Muscle layer of duodenum (tissue), 2 donors: ENCODE results near the gene U2SURP.
"Not testable (repeated sequence)": the region's sequence is repeated elsewhere in the genome, so short reads cannot be mapped to it uniquely, and the experiment has no call there.

Source experiments
- H3K27ac ChIP-seq: one replicate; pipeline ENCODE4 v1.7.0; 2013; ENCODE audit warnings: mild to moderate bottlenecking, low read length
- H3K27me3 ChIP-seq: one replicate; pipeline ENCODE4 v1.7.0; 2013; ENCODE audit warnings: low read depth, mild to moderate bottlenecking, control low read depth, low read length
- H3K36me3 ChIP-seq, 2 donors: one replicate each; pipeline ENCODE4 v1.7.0; 2013; ENCODE audit warnings: low read length in 2 of 2, control low read depth in 1 of 2, mild to moderate bottlenecking in 1 of 2; ENCODE audit not compliant: insufficient read depth in 2 of 2, control insufficient read depth in 1 of 2
- H3K4me1 ChIP-seq, 2 donors: one replicate each; pipeline ENCODE4 v1.7.0; 2013; ENCODE audit warnings: low read length in 2 of 2, mild to moderate bottlenecking in 2 of 2, control low read depth in 1 of 2, moderate library complexity in 1 of 2; ENCODE audit not compliant: insufficient read depth in 2 of 2, control insufficient read depth in 1 of 2
- H3K4me3 ChIP-seq, 2 donors: one replicate each; pipeline ENCODE4 v1.7.0; 2013; ENCODE audit warnings: low read length in 2 of 2, low read depth in 1 of 2, mild to moderate bottlenecking in 1 of 2
- H3K9me3 ChIP-seq, 2 donors: one replicate each; pipeline ENCODE4 v1.7.0; 2013; ENCODE audit warnings: low read length in 2 of 2, control low read depth in 1 of 2, mild to moderate bottlenecking in 1 of 2; ENCODE audit not compliant: control insufficient read depth in 1 of 2
- donor health status: healthy.

Gene U2SURP

DNA sequence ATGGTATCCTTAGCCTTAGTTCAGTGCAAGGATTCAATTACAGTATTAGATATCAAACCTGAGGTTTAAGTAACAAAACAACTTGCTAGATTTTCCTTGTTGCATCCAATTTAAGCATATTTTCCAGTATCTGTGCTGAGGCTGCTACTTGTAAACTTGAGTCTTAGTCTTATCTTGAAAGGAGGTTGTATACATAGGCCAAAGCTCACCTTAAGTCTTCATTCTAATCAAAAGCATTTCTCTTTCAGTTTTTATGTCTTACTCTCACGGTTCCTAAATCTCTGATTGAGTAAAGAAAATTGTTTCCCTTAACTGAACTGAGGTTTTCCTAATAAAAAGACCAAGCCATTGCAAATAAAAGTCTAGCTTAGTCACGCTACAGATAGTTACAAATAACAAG lies 52.6 kb downstream of the U2SURP start:
- peaks cover 41 to 55% of the 10 kb centered on the region in 2 donors for H3K36me3 ChIP-seq
- no peak overlapping the region for H3K4me3 ChIP-seq
- no peaks in the 10 kb centered on the region for H3K9me3 ChIP-seq
- no peaks in the 10 kb centered on the region for H3K4me1 ChIP-seq
- no peak overlapping the region for H3K27ac ChIP-seq
- no peaks in the 10 kb centered on the region for H3K27me3 ChIP-seq

DNA sequence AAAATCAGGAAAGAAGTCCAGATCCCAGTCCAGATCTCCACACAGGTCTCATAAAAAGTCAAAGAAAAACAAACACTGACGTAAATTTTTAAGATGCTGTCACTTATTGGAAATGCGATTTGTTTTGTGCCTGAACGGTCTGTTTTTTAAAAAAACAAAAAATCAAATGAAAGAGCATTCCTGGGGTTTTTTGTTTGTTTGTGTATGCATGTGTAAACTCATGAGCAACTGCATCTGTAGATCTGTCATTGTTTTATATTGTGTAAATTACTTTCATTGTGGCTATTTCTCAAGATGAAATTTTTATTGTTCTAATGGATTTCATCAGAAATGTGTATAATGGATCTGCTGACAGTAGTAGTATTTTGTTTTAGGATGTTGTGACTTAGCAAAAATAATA lies 55.0 kb downstream of the U2SURP start:
- Histone ChIP-seq H3K36me3 (peaks cover 31 to 52% of the 10 kb centered on the region in 2 donors), H3K27me3 (no peaks in the 10 kb centered on the region), H3K9me3 (no peaks in the 10 kb centered on the region), H3K27ac (no peak overlapping the region), H3K4me1 (no peaks in the 10 kb centered on the region), H3K4me3 (no peak overlapping the region)

DNA sequence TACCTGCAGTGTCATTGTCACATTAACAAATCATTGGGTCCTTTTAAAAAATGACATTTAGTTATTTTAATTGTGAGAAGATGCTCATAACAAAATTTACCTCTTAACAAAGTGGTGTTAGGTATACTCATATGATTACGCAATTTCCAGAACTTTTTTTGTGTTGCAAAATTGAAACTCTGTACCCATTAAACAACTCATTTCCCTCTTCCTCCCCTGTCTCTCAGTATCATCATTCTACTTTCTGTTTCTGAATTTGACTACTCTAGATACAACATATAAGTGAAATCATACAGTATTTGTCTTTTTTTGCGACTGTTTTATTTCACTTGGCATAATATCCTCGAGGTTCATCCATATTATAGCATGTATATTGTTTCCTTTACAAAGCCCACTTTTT lies 59.5 kb downstream of the U2SURP start:
- Histone ChIP-seq H3K27ac (no peak overlapping the region), H3K4me3 (no peak overlapping the region), H3K4me1 (peaks cover 0 to 2% of the 10 kb centered on the region in 2 donors), H3K9me3 (no peaks in the 10 kb centered on the region), H3K36me3 (peaks cover 6 to 16% of the 10 kb centered on the region in 2 donors), H3K27me3 (no peaks in the 10 kb centered on the region)

DNA sequence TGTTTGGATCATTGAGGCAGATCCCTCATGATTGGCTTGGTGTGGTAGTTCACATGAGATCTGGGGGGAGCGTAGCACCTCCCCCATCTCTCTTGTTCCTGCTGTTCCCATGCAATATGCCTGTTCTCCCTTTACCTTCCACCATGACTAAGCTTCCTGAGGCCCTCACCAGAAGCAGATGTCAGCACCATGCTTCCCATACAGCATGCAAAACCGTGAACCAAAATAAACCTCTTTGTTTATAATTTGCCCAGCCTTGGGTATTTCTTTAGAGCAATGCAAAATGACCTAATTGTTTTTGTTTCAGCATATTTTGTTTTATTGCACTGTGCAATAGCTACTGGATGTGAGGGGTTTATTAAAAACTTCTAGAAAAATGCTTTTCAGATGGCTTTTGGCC lies 61.6 kb downstream of the U2SURP start:
- Histone ChIP-seq H3K36me3 (peaks cover 0 to 6% of the 10 kb centered on the region in 2 donors), H3K27ac (no peak overlapping the region), H3K9me3 (no peaks in the 10 kb centered on the region), H3K4me3 (no peak overlapping the region), H3K27me3 (no peaks in the 10 kb centered on the region), H3K4me1 (peaks cover 0 to 3% of the 10 kb centered on the region in 2 donors)

DNA sequence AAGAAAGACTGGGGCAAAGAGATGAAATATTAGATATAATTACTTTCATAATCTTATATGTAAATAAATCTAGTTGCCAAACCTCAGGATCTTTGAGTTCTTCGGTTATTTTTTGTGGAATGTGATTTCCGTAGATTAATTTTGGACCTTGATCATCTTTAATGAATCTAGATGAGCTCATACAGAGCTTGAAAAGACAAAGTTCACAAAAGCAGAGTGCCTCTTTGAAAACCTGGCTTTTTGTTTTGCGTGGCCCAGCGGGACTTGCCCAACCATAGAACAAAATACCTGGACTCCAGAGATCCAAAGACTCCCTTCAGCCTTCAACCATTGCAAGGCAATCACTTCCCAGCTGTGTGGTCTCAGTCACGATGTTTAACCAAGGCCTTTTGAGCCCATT lies 63.4 kb downstream of the U2SURP start:
- Histone ChIP-seq H3K27ac (no peak overlapping the region), H3K27me3 (no peaks in the 10 kb centered on the region), H3K4me1 (peaks cover 0 to 3% of the 10 kb centered on the region in 2 donors), H3K36me3 (peaks cover 0 to 6% of the 10 kb centered on the region in 2 donors), H3K9me3 (no peaks in the 10 kb centered on the region), H3K4me3 (no peak overlapping the region)

DNA sequence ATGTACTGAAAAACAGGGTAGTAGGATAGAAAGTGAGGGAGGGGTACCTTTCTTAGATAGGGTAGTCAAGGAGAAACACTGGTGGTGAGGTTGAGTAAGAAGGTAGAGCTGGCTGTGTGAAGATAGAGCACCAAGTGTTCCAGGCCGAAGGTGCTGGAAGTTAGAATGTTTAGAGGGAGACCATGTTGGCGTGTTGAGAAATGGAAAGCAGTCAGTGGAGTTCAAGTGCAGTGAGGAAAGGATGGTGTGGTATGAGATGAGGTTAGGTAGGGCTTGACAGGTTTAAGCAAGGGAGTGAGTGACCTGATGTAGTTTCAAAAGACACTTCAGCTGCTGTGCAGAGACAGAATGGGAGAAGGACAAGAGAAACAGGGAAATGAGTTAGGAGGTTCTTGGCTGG lies 64.0 kb downstream of the U2SURP start:
- no peak overlapping the region for H3K27ac ChIP-seq
- H3K4me1 ChIP-seq, result peaks cover 0 to 3% of the 10 kb centered on the region in 2 donors
- H3K36me3 ChIP-seq, result peaks cover 0 to 6% of the 10 kb centered on the region in 2 donors
- no peaks in the 10 kb centered on the region for H3K9me3 ChIP-seq
- no peak overlapping the region for H3K4me3 ChIP-seq
- no peaks in the 10 kb centered on the region for H3K27me3 ChIP-seq

DNA sequence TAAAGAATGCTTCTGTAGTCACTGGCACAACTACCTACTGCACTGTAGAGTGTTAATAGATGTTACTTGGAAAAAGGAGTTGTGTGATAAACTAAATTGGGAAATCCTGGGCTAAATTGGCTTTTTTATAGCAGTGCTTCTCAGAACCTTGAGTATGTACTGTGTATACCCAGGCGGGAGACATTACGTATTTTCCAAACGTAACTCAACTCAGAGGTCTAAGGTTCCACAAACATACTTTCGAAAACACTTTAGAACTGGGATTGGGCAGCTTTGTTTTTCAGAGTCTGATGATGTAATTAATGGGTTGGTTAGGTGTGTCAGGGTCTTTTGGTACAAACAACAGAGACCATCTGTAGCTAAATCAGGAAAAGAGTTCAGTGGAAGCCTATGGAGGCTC lies 64.7 kb downstream of the U2SURP start:
- H3K27me3 ChIP-seq, result no peaks in the 10 kb centered on the region
- no peaks in the 10 kb centered on the region for H3K9me3 ChIP-seq
- peaks cover 0 to 3% of the 10 kb centered on the region in 2 donors for H3K4me1 ChIP-seq
- peaks cover 0 to 2% of the 10 kb centered on the region in 2 donors for H3K36me3 ChIP-seq
- no peak overlapping the region for H3K4me3 ChIP-seq
- no peak overlapping the region for H3K27ac ChIP-seq

DNA sequence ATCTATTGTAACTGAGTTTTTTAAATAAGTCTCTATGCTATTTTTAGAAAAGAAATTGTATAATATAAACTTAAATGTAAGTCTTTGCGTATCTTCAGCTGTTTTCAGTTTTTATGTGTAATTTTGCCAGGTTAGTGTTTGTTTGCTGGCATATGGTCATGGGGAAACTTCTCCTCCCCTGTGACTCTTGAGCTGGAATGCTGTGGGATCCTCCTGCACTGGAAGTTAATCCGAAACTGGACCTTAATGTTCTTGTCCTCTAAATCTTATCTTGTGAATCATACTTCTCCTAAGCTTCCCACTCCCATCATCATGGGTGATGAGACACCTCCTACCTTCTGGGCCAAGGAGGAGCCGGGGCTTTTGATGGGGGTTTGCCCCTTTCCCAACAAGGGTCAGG lies 65.8 kb downstream of the U2SURP start:
- H3K4me3 ChIP-seq, result no peak overlapping the region
- H3K27ac ChIP-seq, result no peak overlapping the region
- no peaks in the 10 kb centered on the region for H3K27me3 ChIP-seq
- H3K9me3 ChIP-seq, result no peaks in the 10 kb centered on the region
- H3K4me1 ChIP-seq, result peaks cover 0 to 3% of the 10 kb centered on the region in 2 donors
- H3K36me3 ChIP-seq, result no peaks in the 10 kb centered on the region

DNA sequence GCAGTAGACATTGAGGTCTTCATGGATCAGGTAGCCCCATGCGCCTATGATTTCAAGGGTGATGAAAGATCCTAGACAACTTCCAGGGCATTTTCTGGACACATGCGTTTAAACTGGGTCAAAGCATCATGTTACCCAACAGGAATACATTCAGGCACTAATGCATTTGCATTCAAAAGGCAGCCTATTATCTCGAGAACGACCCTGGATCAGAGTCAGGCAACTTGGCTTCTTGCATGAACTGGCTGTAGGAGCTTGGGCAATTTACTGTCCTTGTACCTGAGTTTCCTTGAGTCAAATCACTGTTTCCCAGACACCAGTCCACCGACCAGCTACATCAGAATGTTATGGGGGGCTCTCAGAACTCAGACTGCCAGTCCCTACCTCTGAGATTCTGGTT lies 66.7 kb downstream of the U2SURP start:
- Histone ChIP-seq H3K27me3 (no peaks in the 10 kb centered on the region), H3K36me3 (no peaks in the 10 kb centered on the region), H3K4me3 (no peak overlapping the region), H3K27ac (no peak overlapping the region), H3K4me1 (peaks cover 0 to 3% of the 10 kb centered on the region in 2 donors), H3K9me3 (no peaks in the 10 kb centered on the region)

DNA sequence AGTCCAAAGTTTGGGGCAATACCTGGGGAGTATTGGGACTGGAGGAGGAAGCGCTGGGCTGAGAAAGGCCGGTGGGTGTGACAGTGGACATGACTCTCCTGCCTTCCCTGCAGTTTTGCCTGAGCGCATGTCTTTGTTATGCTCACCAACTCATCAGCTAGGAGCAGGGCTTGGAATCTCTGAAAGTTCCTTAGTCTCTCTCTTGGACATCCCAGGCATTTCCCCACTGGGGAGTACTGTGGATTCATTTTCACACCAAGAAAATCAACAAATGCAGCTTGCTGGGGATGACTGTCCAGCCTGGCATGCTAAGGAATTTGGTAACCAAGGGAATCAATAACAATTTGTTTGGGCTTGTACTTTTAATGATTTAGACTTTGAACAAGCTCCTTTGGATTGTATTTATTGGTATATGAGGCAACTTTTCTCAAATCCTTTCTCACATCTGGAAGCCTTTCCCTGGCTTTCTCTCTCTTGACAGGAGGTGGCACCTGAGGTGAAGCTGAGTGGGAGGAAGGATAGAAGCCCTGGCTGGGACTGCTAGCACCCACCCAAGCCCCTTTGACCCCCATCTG lies 69.7 kb downstream of the U2SURP start:
- Histone ChIP-seq H3K27ac (no peak overlapping the region), H3K4me1 (no peaks in the 10 kb centered on the region), H3K27me3 (no peaks in the 10 kb centered on the region), H3K36me3 (no peaks in the 10 kb centered on the region), H3K4me3 (no peak overlapping the region), H3K9me3 (no peaks in the 10 kb centered on the region)

DNA sequence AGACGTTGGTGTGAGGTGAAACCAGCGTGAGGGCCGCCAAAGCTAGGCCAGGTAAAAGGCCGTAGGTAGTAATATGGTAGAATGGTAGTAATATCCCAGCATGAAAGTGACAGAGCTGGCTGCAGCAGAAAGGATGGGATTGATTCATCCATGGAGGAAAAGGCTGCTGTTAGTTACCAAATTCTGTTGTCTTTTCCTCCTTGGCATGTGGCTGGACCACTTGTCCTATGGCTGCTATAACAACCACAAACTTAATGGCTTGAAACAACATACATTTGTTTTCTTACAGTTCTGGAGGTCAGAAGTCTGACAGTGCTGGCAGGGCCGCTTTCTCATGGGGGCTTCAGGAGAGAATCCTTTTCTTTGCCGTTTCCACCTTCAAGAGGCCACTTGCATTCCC lies 70.4 kb downstream of the U2SURP start:
- Histone ChIP-seq H3K4me3 (no peak overlapping the region), H3K27ac (no peak overlapping the region), H3K27me3 (no peaks in the 10 kb centered on the region), H3K4me1 (no peaks in the 10 kb centered on the region), H3K9me3 (no peaks in the 10 kb centered on the region), H3K36me3 (no peaks in the 10 kb centered on the region)

DNA sequence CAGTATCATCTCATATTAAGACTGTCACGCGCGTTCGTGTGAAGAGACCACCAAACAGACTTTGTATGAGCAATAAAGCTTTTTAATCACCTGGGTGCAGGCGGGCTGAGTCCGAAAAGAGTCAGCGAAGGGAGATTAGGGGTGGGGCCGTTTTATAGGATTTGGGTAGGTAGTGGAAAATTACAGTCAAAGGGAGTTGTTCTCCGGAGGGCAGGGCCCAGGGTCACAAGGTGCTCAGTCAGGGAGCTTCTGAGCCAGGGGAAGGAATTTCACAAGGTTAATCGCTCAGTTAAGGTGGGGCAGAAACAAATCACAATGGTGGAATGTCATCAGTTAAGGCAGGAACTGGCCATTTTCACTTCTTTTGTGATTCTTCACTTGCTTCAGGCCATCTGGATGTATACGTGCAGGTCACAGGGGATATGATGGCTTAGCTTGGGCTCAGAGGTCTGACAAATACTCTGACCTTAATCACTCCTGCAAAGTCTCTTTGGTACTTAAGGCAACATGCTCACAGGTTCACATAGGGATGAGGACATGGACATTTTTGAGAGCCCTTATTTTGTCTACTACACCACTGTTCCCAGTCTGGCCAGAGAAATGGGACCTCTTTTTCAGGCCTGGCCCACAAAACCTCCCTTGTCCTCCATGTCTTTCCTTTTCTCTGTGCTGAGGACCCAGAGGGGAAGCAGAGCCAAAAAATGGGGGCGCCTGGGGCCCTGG lies 71.1 kb downstream of the U2SURP start:
- H3K9me3 ChIP-seq, H3K27me3 ChIP-seq, H3K36me3 ChIP-seq, H3K4me1 ChIP-seq, H3K27ac ChIP-seq, H3K4me3 ChIP-seq: not testable (repeated sequence)
